A549 (cell line): ENCODE data around the gene ARPC5L. TPM values are rescaled to one million over a fixed set of nuclear protein-coding genes. Genes with fewer than 3 reads are reported as not detected.

ENCODE experiments used
- ATAC-seq, 2 experiments: fragments of 200-7000 bp in 1 of 2; fragments of >200 bp in 1 of 2; cut with Nextera tagmentation in 1 of 2; cut with Tn5 transposase in 1 of 2; 3 replicates each; pipeline versions ENCODE4 v1.8.0 to v1.9.1; 2018 to 2020; ENCODE audit warnings: mild to moderate bottlenecking in 1 of 2, moderate library complexity in 1 of 2
- CTCF ChIA-PET: fragments of 300-600 bp; sonication (Branson Sonifier 250); formaldehyde crosslinking; extraction: SDS; loops from one replicate; lab custom pipeline; 2021; ENCODE audit warnings: antibody characterized with exemption, inconsistent platforms; lab: Yijun Ruan, JAX
- POLR2A ChIA-PET: fragments of 350-600 bp; formaldehyde crosslinking; extraction: SDS; loops from one replicate; lab custom pipeline; 2021; ENCODE audit warnings: antibody characterized with exemption, inconsistent platforms; lab: Yijun Ruan, JAX
- DNase-seq, 2 experiments: peaks; one replicate each; pipeline versions ENCODE4 v3.0.0 to v3.0.0-alpha.2; 2011 to 2016; ENCODE audit warnings: low read depth in 1 of 2, low spot score in 1 of 2
- FAIRE-seq: peaks from 2 replicates; lab custom pipeline; 2011; peaks lifted over from hg19 to GRCh38; lab: Jason Lieb, UNC
- H3K27ac ChIP-seq, 2 experiments: fragments of >200 bp; sonication (Bioruptor Twin); formaldehyde crosslinking; 3 replicates each; pipeline ENCODE4 v1.5.1; 2016 to 2017
- H3K4me1 ChIP-seq: fragments of >200 bp; sonication (Bioruptor Twin); formaldehyde crosslinking; 3 replicates; pipeline ENCODE4 v1.6.1; 2016
- H3K4me2 ChIP-seq: fragments of >200 bp; sonication (Bioruptor Twin); formaldehyde crosslinking; 3 replicates; pipeline ENCODE4 v1.6.1; 2016
- H3K4me3 ChIP-seq: fragments of >200 bp; sonication (Bioruptor Twin); formaldehyde crosslinking; 3 replicates; pipeline ENCODE4 v1.5.1; 2016
- H3K9me3 ChIP-seq: fragments of >200 bp; sonication (Bioruptor Twin); formaldehyde crosslinking; 3 replicates; pipeline ENCODE4 v1.6.1; 2016
- ATOH8 ChIP-seq: fragments of 250-450 bp; sonication (Bioruptor Pico); IDR thresholded peaks from 2 replicates; pipeline ENCODE4 v1.5.0; 2020; ENCODE audit warnings: low read depth, mild to moderate bottlenecking, moderate library complexity
- BHLHE40 ChIP-seq: IDR thresholded peaks from 2 replicates; pipeline ENCODE4 v1.6.1; 2012; ENCODE audit warnings: low read depth, low read length, inconsistent platforms
- CBX2 ChIP-seq: fragments of 200-600 bp; sonication (generic); IDR thresholded peaks from 2 replicates; pipeline ENCODE4 v1.6.1; 2016; ENCODE audit warnings: low read depth, mild to moderate bottlenecking, borderline replicate concordance
- CHD4 ChIP-seq: fragments of 200-600 bp; sonication (generic); IDR thresholded peaks from 2 replicates; pipeline ENCODE4 v1.6.1; 2016; ENCODE audit warnings: antibody characterized with exemption, mild to moderate bottlenecking, borderline replicate concordance
- CTCF ChIP-seq: fragments of >200 bp; sonication (Bioruptor Twin); formaldehyde crosslinking; IDR thresholded peaks from 3 replicates; pipeline ENCODE4 v1.5.1; 2016
- ESRRA ChIP-seq: fragments of 150-350 bp; IDR thresholded peaks from 2 replicates; pipeline ENCODE4 v1.6.1; 2014; ENCODE audit warnings: mild to moderate bottlenecking, low read length, borderline replicate concordance
- GATA3 ChIP-seq: IDR thresholded peaks from 2 replicates; pipeline ENCODE4 v1.6.1; 2012; ENCODE audit warnings: borderline replicate concordance
- HES2 ChIP-seq: fragments of >200 bp; sonication (Bioruptor Twin); formaldehyde crosslinking; IDR thresholded peaks from 2 replicates; pipeline ENCODE4 v1.6.1; 2016
- HOXB13 ChIP-seq: fragments of 250-450 bp; sonication (Bioruptor Pico); IDR thresholded peaks from 2 replicates; pipeline ENCODE4 v1.5.0; 2020; ENCODE audit warnings: low read depth, mild to moderate bottlenecking, moderate library complexity
- HOXB5 ChIP-seq: fragments of 250-450 bp; sonication (Bioruptor Pico); IDR thresholded peaks from 2 replicates; pipeline ENCODE4 v1.5.0; 2020; ENCODE audit warnings: mild to moderate bottlenecking, moderate library complexity
- JUN ChIP-seq, 2 experiments: fragments of >200 bp; sonication (Bioruptor Twin); formaldehyde crosslinking; IDR thresholded peaks; 2 replicates in 1 of 2; 3 replicates in 1 of 2; pipeline ENCODE4 v1.6.1; 2016 to 2017
- KDM1A ChIP-seq: fragments of 200-600 bp; sonication (generic); IDR thresholded peaks from 2 replicates; pipeline ENCODE4 v1.6.1; 2016; ENCODE audit warnings: low read depth, mild to moderate bottlenecking
- MAX ChIP-seq: IDR thresholded peaks from 2 replicates; pipeline ENCODE4 v1.6.1; 2012
- MAZ ChIP-seq: fragments of 150-350 bp; IDR thresholded peaks from 2 replicates; pipeline ENCODE4 v1.6.1; 2014; ENCODE audit warnings: antibody characterized with exemption, low read depth, low read length, borderline replicate concordance
- NR3C1 ChIP-seq: fragments of >200 bp; sonication (Bioruptor Twin); formaldehyde crosslinking; IDR thresholded peaks from 3 replicates; pipeline ENCODE4 v1.6.1; 2017
- POLR2A ChIP-seq: IDR thresholded peaks from 2 replicates; pipeline ENCODE4 v1.6.1; 2012; ENCODE audit warnings: mild to moderate bottlenecking, low read length
- RAD21 ChIP-seq, 2 experiments: fragments of >200 bp in 1 of 2; sonication (Bioruptor Twin) in 1 of 2; formaldehyde crosslinking in 1 of 2; IDR thresholded peaks in 1 of 2; conservative IDR thresholded peaks in 1 of 2; 2 replicates in 1 of 2; 3 replicates in 1 of 2; pipeline ENCODE4 v1.6.1; 2012 to 2018; ENCODE audit warnings: inconsistent platforms in 1 of 2
- TFCP2L1 ChIP-seq: fragments of 250-450 bp; sonication (Bioruptor Pico); IDR thresholded peaks from 2 replicates; pipeline ENCODE4 v1.5.0; 2021; ENCODE audit warnings: mild to moderate bottlenecking
- TP53 ChIP-seq: fragments of 250-450 bp; sonication (Bioruptor Pico); IDR thresholded peaks from 2 replicates; pipeline ENCODE4 v1.5.0; 2021; ENCODE audit warnings: mild to moderate bottlenecking, moderate library complexity
- USF2 ChIP-seq: fragments of 450-650 bp; IDR thresholded peaks from 2 replicates; pipeline ENCODE4 v1.6.1; 2014; ENCODE audit warnings: antibody characterized with exemption
- ZC3H11A ChIP-seq: fragments of 450-650 bp; IDR thresholded peaks from 2 replicates; pipeline ENCODE4 v1.6.1; 2014; ENCODE audit warnings: antibody characterized with exemption, mild to moderate bottlenecking
- ZFP36 ChIP-seq: fragments of 450-650 bp; IDR thresholded peaks from 2 replicates; pipeline ENCODE4 v1.6.1; 2014; ENCODE audit warnings: borderline replicate concordance; ENCODE audit not compliant: partially characterized antibody
- ZSCAN20 ChIP-seq: fragments of 250-450 bp; sonication (Bioruptor Pico); IDR thresholded peaks from 2 replicates; pipeline ENCODE4 v1.8.0; 2022; ENCODE audit warnings: mild to moderate bottlenecking, moderate library complexity
- WGBS: methylation state at CpG from one replicate; pipeline ENCODE4 v1.1.6; 2017; ENCODE audit errors: missing lambda C conversion rate; 5-methylcytosine and 5-hydroxymethylcytosine counted together
- polyA plus RNA-seq, 4 experiments: library from polyadenylated mRNA; depleted of rRNA in 3 of 4; stranded (reverse); fragments of >200 nt; fragmentation: RNase III in 1 of 4; extraction: RNeasy Plus Mini Kit Qiagen cat#74134 plus additional on column Dnase treatment in 1 of 4; gene quantifications; 2 replicates in 3 of 4; 3 replicates in 1 of 4; pipeline ENCODE4 v1.2.3, GENCODE V29; 2011 to 2017
- TF ChIP-seq, protein P1 (sequence below): IDR thresholded peaks from 2 replicates; pipeline ENCODE4 v1.6.1; 2012; ENCODE audit warnings: low read depth, borderline replicate concordance

ARPC5L gene
- polyA plus RNA-seq, 2 of the 4 experiments (the other 2 are of a cell fraction) = 59.4 to 62.8 TPM

DNA sequence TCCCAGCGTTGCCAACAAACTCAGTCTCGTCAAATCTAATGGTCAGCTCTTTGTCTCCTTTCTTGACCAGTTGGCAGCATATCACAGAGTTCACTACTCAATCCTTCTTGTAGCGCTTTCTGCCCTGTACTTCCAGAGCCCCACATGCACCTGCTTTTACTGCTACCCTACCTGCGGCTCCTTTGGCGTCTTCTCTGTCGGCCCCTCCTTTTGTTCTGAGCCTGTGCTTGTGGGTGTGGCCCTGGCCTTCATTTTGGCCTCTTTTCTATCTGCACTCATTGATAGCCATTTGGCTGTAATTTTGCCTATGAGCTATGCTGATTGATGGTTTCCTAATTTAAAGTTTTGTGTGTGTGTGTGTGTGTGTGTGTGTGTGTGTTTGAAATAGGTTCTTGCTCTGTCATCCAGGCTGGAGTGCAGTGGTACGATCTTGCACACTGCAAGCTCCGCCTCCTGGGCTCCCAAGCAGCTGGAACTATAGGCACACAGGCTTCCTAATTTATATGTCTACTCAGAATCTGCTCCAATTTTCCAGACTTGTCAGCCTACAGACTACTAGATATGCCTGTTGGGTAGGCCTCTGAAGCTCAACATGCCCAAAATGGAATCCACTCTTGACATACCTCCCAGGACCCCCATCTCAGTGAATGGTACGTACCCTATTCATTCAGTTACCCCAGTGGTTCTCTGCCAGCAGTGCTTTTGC is 32.3 kb downstream of the ARPC5L start:
- ATAC-seq (peak; percentile 20 to 41; a peak in 3 of 6 replicates), FAIRE-seq (no peak), DNase-seq (no peak)
- no peaks in the 10 kb centered on the region for H3K9me3 ChIP-seq
- H3K27ac ChIP-seq = no peak overlapping the region
- POLR2A ChIA-PET = no interaction called here
- no peaks in the 10 kb centered on the region; the same call in 2 of the 3 replicates for H3K4me1 ChIP-seq
- WGBS = 93% methylated on average over 8 of the region's 9 CpGs
- CTCF ChIA-PET = interaction anchor here (0.6 to 2.5 kb wide), 11 partner anchors 11 to 442 kb away, joined by 3 to 18 read pairs (median 4); partner anchors contain the start of genes NR6A1, OLFML2A and WDR38
- H3K4me3 ChIP-seq = no peak overlapping the region
- H3K4me2 ChIP-seq = no peak overlapping the region
- TF ChIP-seq BHLHE40 (no peak), ZC3H11A (no peak), ESRRA (no peak), CBX2 (no peak), USF2 (no peak), CHD4 (no peak), NR3C1 (no peak), KDM1A (no peak), GATA3 (no peak), TP53 (CRISPR knock-in tag) (no peak), MAX (no peak), ZFP36 (no peak), HES2 (no peak), HOXB5 (CRISPR knock-in tag) (no peak), CTCF (no peak), TFCP2L1 (no peak), RAD21 (conservative IDR thresholded peaks at IDR 0.05 in 1 of 2, IDR thresholded peaks at IDR 0.05 in 1 of 2) (no peak)
- TF ChIP-seq, protein P1, sequence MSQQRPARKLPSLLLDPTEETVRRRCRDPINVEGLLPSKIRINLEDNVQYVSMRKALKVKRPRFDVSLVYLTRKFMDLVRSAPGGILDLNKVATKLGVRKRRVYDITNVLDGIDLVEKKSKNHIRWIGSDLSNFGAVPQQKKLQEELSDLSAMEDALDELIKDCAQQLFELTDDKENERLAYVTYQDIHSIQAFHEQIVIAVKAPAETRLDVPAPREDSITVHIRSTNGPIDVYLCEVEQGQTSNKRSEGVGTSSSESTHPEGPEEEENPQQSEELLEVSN = no peak

DNA sequence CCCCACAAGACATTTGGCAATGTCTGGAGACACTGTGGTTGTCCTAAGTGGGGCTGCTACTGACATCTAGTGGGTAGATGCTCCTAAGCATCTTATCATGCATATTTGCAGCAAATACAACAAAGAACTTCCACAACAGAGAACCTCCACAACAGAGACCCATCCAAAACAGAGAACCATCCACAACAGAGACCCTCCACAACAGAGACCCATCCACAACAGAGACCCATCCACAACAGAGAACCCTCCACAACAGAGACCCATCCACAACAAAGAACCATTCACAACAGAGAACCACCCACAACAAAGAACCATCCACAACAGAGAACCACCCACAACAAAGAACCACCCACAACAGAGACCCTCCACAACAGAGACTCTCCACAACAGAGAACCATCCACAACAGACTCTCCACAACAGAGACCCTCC is 32.8 kb downstream of the ARPC5L start:
- POLR2A ChIA-PET = no interaction called here
- Histone ChIP-seq H3K9me3 (no peaks in the 10 kb centered on the region), H3K27ac (no peak overlapping the region), H3K4me3 (no peak overlapping the region), H3K4me2 (no peak overlapping the region), H3K4me1 (no peaks in the 10 kb centered on the region; the same call in 2 of the 3 replicates)
- DNase-seq (peak in 1 of 2 experiments; percentile 59), FAIRE-seq (no peak), ATAC-seq (peak; percentile 88 to 91)
- CTCF ChIA-PET = interaction anchor here (0.8 to 2.5 kb wide), 8 partner anchors 13 to 123 kb away, joined by 3 to 18 read pairs (median 8); partner anchors contain the start of genes NR6A1, OLFML2A and WDR38
- TF ChIP-seq ZSCAN20 (no peak), MAZ (no peak), ATOH8 (CRISPR knock-in tag) (no peak), HOXB5 (CRISPR knock-in tag) (no peak), ZC3H11A (no peak), RAD21 (conservative IDR thresholded peaks at IDR 0.05 in 1 of 2, IDR thresholded peaks at IDR 0.05 in 1 of 2) (peak; percentile 39 to 67; a peak in 4 of 5 replicates), CTCF (peak; percentile 53), POLR2A (no peak), HOXB13 (no peak), JUN (IDR thresholded peaks at IDR 0.05) (no peak), TFCP2L1 (no peak)
